Astrocyte of the cerebellum (primary cell): Measurements from ENCODE around the gene ULK4.

ENCODE experiments used
- DNase-seq: peaks from one replicate; pipeline ENCODE4 v3.0.0-alpha.2; 2011; ENCODE audit warnings: low read depth
- H3K4me3 ChIP-seq: 2 replicates; pipeline ENCODE4 v1.5.1; 2011; ENCODE audit warnings: mild to moderate bottlenecking, low read depth, low read length, moderate library complexity
- CTCF ChIP-seq: IDR thresholded peaks from 2 replicates; pipeline ENCODE4 v1.5.1; 2012; ENCODE audit warnings: low read length, low read depth, moderate library complexity, mild to moderate bottlenecking; ENCODE audit errors: missing control alignments
- in situ Hi-C: cut with HindIII; loops from 2 replicates; pipeline ENCODE4 v1.10.0; 2017; ENCODE audit warnings: low sequenced_read_pairs

ULK4 gene

GRCh38 chr3:41213588-41213987 lies 748.3 kb downstream of the ULK4 start:
- H3K4me3 ChIP-seq = no peak overlapping the region
- DNase-seq = no peak
- in situ Hi-C loops = no loop called here
- TF ChIP-seq CTCF = no peak

GRCh38 chr3:41212088-41212487 lies 749.8 kb downstream of the ULK4 start:
- H3K4me3 ChIP-seq = no peak overlapping the region
- in situ Hi-C loops = no loop called here
- TF ChIP-seq CTCF = no peak
- DNase-seq = no peak

- DNase-seq = no peak
- H3K4me3 ChIP-seq = no peak overlapping the region
- TF ChIP-seq CTCF = no peak
- in situ Hi-C loops = no loop called here
Measured at GRCh38 chr3:41210966-41211365, 750.9 kb downstream of the ULK4 start.

GRCh38 chr3:41209646-41210045 lies 752.3 kb downstream of the ULK4 start:
- in situ Hi-C loops = loop anchor here (10.0 kb wide), 1 partner anchor 505 kb away; no protein-coding TSS in a partner anchor
- no peak overlapping the region for H3K4me3 ChIP-seq
- TF ChIP-seq CTCF = no peak
- no peak for DNase-seq

GRCh38 chr3:41208507-41209220 lies 753.2 kb downstream of the ULK4 start:
- no peak for DNase-seq
- no peak overlapping the region for H3K4me3 ChIP-seq
- in situ Hi-C loops = loop anchor here (10.0 kb wide), 1 partner anchor 506 kb away; no protein-coding TSS in a partner anchor
- TF ChIP-seq CTCF = no peak

GRCh38 chr3:41207355-41207754 lies 754.5 kb downstream of the ULK4 start:
- in situ Hi-C loops = loop anchor here (10.0 kb wide), 1 partner anchor 507 kb away; no protein-coding TSS in a partner anchor
- H3K4me3 ChIP-seq = no peak overlapping the region
- no peak for DNase-seq
- TF ChIP-seq CTCF = no peak
